ENCODE data around the gene QRICH2.

- TF ChIP-seq CTCF (conservative IDR thresholded peaks at IDR 0.05; ENCODE audit: low read length) (no peak), EZH2phosphoT487 (IDR thresholded peaks at IDR 0.05; ENCODE audit: borderline replicate concordance) (no peak)
Measured at GRCh38 chr17:76241204-76241538, 66.9 kb downstream of the QRICH2 start.
